CD4-positive, alpha-beta T cell treated with Interleukin-17A for 4 hours (primary cell): ENCODE data around the gene CTNNA3.

Experiments used
- DNase-seq: peaks from one replicate; pipeline ENCODE4 v3.0.0-alpha.2; 2020; ENCODE audit warnings: mixed read lengths

The CTNNA3 gene

DNA sequence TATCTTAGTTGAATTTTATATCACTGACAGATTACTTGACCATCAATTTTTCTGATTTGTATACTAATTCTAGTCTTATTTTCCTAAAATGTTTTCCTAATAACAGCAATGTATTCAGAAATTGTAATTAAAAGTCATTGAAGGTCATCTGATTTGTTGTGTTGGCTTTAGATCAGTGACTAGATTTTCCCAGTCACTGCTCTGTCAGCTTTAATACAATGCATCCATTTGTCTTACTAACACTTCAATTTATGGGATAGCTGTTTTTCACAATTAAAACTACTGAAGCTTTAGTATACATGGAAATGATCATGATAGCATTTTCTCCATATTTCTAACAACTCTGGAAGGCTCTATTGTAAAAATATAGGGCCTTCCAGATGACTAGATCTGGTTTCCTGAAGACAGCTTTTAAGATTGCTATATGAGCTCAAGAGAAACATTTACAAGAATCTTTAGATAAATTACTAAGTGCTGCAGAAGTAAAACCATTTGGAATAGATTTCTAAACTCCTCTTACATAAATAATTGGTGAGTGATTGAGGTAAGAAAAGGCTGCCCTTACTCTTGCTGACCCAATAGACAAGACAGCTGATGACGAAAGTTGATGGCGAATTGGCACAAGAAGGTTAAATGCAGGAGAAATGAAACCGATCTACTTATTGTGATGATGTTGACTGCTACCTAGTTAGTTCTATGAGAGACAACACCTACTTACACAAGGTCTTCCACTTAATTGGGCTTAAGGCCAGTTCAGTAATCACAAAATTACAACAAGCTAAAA lies 696.0 kb downstream of the CTNNA3 start:
- no peak for DNase-seq

DNA sequence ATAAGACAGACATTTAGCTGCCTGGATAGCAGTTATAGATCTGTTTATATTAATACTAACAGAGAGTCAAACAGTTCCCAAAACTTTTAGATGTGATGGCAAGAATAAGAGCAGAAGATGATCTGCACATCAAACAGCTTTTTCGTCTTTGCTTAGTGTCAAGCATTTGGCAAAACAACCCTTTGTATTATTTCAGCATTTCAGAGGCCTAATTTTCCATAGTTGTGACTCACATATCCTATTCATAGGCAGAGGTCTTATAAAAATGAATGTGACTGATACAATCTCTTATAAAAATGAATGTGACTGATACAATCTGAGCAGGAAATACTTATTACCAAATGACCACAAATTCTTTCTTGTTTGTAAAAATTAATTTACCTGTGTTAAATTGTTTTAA lies 699.0 kb downstream of the CTNNA3 start:
- DNase-seq = no peak

DNA sequence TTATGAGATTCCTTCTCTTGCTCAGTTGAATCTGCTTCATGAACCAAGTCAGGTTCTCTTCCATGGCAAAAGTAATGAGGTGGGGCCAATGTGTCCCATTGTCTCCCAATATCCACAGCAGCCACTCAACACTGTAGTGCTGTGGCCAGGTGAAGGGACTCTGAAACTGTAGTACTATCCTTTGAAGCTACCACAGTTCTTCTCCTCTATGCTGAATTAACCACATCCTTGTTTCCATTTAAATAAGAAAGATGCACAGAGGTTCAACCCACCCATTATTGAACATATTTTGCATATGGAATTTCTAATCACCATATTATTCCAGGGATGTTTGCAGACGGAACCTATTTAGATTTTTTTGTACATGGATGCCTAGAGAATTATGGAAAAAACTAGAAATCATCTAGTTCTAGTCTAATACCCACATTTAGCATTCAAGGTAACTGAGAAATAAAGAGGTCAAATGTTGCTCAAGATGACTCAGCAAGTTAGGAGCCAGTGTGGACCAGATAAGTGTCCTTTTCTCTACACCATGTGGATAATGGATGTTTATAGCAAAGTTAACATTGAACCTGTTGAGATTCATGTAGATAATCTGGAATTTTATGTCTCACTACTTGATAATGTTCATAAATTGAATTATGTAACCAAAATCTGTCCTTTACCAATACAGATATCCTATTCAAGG lies 705.7 kb downstream of the CTNNA3 start:
- DNase-seq = no peak

DNA sequence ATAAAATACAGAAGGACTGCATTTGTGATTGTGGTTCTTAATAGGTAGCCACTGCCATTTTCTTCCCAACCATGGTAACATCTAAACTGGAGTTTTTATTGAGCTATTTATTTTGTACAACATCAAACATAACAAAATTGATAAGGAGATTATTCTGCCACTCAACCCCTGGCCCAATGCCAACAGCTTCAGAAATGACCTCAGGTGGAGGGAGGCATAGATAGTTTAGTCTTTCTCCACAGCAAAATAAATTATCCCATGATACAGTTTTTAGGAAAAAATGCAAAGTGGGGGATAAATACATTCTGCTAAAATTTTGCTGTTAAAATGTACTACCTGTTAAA lies 712.5 kb downstream of the CTNNA3 start:
- DNase-seq = no peak

DNA sequence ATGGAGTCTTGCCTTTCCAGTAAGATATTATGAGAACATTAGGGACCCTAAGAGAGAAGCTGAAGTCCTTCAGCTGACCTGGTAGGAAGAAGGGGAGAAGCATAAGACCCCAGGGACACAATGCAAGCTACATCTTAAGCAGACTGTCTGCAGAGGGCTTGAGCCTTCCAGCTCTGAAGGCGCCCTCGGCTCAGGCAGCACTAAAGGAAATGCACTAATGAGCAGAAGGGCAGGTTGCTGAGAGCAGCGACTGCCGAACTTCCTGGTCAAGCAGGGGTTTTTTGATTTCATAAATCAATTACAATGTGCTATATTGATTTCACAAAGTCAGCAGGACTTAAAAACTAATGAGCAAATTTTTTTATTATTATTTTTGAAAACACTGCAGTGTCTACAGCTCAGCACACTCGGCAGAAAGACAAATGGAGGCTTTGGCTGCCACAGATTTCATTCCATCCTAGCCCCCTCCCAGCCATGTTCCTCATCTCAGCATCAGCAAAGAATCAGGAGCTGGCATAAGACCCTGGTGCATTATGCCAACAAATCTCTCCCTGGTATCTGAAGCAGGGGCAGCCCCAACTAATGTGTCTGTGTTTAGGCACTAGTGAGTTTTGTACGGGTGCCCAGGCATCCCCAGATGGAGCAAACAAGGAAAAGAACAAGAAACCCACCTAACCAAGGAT lies 713.1 kb downstream of the CTNNA3 start:
- DNase-seq = no peak

DNA sequence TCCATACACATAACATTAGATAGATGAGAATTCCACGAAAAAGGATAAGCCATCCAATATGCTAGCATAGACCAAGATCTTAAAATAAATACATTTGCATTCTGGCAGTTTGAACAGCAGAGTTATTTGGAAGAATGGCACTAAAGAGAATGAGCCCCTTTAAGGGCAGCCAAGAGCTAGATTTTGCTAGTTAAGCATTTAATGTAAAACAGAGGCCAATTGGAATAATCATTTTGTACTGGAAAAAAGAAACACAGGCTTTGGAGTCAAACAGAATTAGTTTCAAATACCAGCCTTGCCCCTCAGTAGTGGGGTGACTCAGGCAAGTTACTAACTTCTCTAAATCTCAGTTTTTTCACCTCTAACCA lies 714.0 kb downstream of the CTNNA3 start:
- DNase-seq = no peak

DNA sequence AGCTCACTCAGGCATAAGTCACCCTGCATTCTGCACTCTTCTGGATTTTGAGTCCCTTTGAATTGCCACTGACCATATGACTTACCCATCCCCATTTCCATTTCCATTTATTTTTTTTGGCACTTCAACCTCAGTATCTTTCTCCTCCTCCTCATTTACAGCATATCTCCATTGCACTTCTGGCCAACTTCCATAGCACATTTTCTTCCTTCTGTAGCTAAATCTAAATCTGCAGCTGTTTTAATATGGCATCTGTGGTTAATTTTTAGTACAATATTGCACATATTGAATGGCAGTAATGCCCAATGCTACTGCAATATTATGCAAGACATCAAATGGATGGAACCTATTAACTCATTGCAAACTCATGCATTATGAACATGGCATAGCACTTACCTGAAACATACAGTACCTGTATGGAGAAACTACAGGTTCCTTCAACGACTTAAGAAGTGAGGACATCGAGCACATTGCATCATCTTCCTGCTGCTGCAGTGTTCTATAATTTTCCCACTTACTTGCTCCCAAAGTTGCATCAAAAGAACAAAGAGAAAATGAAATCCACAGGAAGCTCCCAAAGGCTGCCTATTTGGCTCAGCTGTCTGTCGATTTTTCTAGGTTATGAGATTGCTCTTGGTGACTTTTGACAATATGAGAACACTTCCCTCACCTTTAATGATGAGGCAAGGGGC lies 714.5 kb downstream of the CTNNA3 start:
- DNase-seq = no peak

DNA sequence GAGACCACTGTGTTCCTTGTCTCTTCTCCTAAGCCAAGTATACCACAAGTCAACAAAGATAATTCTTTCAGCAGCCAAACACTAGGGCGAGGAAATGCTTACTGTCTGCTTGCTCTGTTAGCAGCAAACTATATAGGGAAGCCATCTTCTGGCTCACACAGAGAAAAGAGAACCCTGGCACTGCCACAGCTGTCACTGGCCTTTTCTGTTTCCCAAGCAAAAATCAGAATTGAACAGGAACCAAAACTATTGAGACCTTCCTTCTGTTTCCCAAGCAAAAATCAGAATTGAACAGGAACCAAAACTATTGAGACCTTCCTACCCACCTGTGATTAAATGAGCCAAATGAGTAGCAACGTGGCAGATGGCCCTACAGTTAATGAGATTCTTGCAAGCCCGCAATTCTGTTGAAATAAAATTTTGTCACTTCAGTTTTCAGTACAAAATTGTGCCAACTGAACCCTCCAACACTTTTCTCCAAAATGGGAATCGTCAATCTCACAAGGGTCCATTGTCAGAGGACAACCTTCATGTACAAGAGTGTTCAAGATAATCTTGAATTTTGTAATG lies 715.7 kb downstream of the CTNNA3 start:
- no peak for DNase-seq

DNA sequence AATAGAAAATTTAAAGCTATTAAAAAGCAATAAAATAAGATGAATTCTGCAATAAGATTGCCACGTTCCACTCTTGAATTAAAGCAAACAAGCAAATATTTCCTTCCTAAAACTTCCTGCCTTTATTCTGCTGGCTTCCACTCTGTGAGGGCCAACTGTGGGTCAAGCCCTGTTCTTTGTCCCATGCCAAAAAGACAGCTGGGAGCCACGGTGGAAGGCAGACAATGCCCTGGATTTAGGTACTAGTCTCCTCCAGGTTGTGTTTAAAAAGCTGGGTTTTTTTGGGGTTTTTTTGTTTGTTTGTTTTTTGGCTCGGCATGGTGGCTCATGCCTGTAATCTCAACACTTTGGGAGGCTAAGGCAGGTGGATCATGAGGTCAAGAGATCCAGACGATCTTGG lies 731.0 kb downstream of the CTNNA3 start:
- DNase-seq = no peak

DNA sequence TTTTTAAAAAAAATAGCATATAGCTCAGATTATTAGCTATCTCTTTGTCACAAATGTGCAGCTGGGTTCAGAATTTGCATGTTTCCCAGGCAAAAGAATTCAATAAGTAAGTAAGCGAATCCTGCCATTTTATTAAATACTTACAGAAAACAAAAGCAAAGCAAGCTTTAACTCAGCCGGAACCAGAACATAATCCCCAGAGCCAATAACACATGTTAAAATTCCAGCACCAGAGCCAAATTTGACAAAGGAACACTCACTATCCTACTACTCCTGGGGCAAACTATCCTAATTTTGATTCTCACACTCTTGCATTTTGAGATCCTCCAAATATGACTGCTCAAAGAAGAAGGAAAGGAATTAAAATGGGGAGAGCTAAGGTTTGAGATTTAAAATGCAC lies 737.5 kb downstream of the CTNNA3 start:
- no peak for DNase-seq

DNA sequence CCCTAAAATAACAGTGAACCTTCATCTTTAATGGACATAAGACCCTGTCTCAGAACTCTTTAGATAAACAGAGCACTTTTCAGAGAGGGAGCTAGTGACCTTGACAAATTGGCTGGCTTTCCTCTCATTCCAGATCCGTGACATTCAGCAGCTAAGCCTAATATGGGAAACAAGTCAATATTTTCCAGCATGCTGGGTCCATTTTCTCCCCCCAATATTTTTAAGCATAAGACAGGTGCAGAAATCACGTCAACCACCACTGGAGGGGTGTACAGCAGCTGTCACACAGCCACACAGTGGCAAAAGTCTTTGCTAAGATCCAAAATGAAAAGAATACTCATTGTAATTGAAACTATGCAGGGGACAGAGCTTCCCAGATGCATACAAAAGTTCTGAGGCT lies 744.1 kb downstream of the CTNNA3 start:
- DNase-seq = no peak

DNA sequence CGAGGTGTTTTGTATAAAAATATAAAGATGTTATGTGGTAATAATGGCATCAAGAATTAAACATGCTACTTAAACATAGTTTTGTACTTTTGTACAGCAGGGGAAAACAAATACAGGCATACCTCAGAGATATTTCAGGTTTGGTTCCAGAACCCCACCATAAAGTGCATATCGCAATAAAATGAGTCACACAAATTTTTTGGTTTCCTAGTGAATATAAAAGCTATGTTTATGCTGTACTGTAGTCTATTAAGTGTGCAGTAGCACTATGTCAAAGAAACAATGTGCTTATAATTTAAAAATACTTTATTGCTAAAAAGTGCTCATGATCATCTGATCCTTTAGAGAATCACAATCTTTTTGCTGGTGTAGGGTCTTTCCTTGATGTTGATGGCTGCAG lies 752.4 kb downstream of the CTNNA3 start:
- no peak for DNase-seq

DNA sequence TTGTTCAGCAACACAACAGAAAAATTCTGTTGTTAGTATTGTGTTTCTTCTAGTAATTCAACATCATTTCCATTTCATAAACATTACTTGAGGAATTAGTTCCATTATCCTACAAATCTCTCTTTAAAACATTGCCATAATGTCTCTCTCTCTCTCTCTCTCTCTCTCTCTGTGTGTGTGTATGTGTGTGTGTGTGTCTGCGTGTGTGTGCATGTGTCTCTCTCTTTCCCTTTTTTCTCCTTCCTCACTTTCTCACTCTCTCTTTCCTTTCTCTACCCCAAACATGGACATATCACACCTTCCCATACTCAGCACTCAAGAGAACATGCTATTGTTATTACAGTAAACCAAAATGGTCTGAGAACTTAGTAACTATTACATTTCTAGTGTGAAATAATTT lies 753.6 kb downstream of the CTNNA3 start:
- no peak for DNase-seq

DNA sequence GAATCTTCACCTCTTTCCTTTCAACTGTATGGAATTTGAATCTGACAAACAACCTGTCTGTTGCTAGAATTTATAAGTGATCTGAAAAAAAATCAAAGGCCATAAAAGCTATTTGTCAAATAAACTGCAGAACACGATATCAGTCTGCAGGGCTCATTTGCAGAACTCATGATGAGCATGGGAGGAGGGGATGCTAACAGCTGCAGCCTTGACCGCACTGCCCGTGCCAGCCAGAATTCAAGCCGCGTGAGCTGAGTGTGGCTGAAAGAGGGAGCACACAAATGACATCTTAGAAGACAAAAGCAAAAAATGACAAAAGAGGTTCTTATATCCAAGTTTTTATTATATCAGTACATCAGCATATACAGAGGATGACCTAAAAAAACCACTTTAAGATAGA lies 754.5 kb downstream of the CTNNA3 start:
- no peak for DNase-seq

DNA sequence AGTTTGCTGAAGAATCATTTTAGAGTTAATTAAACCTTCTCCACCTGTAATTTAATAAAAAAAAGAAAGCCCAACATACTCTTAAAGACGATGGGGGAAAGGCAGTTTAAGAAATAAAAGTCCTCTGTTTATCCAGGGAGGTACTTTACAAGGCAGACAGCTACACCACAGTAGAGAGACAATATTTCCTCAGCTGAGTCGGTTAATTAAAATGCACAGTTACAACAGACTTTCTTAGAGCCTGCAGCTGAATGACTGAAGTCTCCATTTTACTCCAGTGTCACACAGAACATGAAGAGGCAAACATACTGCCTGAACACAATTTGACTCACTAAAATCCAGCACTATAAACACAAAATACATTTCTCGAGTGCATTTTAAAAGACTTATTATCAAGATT lies 755.0 kb downstream of the CTNNA3 start:
- DNase-seq = no peak

DNA sequence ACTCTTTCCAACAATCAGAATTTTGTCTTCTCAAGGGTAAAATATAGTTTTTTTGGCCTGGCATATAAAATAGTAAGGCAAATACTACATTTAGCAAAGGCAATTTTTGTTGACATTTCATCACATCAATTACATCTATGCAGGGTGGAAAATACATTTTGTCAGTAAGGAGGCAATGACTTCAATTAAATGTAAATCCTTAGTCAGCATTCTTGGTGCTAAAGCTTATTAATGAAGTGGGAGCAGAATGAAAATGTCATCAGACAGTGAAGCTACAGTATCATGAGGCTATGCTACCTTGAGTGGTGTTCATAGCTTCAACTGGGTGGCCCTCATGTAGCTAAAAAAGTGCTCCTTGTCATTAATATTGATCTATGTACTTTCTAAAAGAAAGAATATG lies 761.3 kb downstream of the CTNNA3 start:
- no peak for DNase-seq

DNA sequence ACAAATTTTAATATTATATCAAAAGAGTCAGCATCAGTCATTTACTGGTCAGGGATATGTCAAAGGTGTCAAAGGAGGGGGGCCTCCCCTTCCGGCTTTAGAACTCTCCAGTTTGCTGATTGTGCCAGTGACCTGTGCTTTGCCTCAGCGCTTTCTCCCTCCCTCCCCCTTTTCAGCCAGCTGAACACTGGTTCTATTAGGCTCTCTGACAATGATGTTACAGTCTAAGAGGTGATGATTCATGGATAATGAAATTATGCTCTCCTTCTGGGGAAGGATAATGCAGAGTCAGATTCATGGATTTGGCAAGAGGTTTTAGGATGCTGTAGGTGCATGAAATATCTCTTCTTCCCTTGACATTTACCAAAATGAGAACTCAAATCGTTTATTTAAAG lies 764.0 kb downstream of the CTNNA3 start:
- no peak for DNase-seq

DNA sequence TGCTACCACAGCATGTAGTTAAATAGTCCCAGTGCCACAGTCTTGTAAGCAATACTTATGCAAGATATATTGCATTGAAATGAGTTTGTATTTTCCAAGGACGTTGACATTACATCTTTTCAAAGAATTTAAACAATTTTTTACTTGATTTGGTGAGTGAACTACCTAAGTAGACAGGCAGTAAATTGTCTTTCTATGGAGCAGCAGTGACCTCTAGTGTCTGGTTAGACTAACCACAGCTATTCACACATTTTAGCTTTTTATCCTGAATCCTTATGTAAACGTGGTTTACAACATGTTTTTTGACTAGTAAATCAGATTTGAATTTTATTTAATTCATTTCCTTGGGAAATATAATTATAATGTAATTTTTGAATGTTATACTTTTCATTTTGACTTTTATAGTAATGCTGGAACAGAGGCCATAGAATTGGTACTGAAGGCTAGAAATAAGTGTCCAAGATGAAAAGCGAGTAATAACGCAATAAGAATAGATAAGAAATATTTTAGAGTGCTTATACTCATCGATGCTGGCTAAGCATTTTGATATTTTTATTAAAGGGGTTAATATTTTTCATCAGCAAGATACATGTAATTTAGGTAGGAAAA lies 764.6 kb downstream of the CTNNA3 start:
- DNase-seq = no peak

DNA sequence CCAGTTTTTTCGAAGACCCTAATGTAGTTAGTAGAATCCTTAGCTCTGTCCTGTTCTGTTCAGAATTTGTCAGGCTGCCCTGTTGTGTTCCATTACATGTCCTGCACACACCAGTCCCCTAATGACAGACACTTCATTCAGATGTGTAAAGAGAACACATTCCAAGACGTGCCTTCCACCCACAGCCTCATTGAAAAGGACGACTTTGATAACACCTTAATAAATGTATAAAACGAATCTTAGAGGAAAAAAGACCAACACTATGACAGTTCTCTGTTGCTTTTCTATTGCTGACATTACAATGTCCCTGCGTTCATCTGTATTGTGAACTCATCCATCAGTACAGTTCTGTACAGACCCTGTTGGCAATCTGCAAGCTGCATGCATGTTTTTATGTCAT lies 766.6 kb downstream of the CTNNA3 start:
- DNase-seq = no peak

DNA sequence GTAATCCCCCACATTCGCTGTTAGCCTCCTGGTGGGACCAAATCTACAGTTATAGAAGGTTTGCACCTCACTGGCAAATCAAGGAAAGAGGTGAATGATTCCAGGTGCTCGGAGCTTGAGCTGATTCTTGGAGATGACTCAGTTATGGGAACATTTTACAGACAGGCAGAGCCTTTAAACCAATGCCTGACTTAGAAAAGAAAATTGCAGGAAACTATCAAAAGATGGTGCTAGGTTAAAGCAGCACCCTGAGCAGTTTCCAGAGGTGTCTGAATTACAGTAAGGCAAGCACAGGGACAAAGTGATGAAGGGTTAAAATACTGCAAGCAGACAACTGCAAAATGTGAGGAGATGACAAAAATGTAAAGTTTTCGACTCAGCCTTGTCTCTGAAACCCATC lies 767.2 kb downstream of the CTNNA3 start:
- no peak for DNase-seq

DNA sequence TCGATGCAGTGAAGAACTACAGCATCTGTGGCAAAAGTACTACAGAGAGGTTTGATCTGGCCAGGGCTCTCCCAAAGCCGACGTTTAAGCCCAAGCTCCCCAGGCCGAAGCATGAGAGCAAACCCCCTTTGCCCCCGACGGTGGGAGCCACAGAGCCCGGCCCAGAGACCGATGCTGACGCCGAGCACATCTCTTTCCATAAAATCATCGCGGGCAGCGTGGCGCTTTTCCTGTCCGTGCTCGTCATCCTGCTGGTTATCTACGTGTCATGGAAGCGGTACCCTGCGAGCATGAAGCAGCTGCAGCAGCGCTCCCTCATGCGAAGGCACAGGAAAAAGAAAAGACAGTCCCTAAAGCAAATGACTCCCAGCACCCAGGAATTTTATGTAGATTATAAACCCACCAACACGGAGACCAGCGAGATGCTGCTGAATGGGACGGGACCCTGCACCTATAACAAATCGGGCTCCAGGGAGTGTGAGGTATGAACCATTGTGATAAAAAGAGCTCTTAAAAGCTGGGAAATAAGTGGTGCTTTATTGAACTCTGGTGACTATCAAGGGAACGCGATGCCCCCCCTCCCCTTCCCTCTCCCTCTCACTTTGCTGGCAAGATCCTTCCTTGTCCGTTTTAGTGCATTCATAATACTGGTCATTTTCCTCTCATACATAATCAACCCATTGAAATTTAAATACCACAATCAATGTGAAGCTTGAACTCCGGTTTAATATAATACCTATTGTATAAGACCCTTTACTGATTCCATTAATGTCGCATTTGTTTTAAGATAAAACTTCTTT lies 767.8 kb downstream of the CTNNA3 start:
- DNase-seq = no peak
